ENCODE data around the gene CDC7. TPM values are rescaled to one million over a fixed set of nuclear protein-coding genes. Genes with fewer than 3 reads are reported as not detected.
A peak's percentile ranks its signal among the peaks of the same experiment; 100 is the strongest.

The CDC7 gene
- total RNA-seq, 4 donors from 2014 or later = 1.6 to 2.6 (median 2.2) TPM

DNA sequence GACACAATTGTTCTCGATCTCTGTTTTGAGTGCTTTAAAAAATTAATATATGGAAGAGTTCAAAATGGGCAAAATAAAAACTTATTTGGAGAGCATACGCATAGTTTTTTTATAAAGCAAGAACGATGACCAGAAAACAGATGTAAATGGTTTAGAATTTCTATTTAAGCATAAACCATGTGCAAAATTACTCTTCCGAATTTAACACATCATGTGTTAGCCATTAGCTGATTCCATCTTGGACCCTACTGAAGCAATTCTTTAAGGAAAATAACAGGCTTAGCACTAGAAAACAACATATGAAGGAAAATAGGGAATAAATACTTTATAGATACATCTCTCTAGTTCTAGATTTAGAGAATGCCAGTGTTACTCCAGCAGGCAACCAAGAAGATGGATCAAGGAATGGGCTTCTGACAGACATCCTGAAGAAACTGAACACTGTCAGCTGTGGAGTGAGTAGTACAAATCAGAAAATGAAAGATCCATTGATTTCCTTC is 26.7 kb downstream of the CDC7 start:
- H3K9me3 ChIP-seq = no peaks in the 10 kb centered on the region
- peaks cover 0 to 6% of the 10 kb centered on the region in 2 donors for H3K4me1 ChIP-seq
- 85 to 92% methylated on average over 4 of the region's 4 CpGs for WGBS, 2 donors
- no peaks in the 10 kb centered on the region for H3K27me3 ChIP-seq
- H3K4me3 ChIP-seq (replicated peaks in 1 of 3) = no peak overlapping the region
- no peak for DNase-seq
- H3K36me3 ChIP-seq = no peaks in the 10 kb centered on the region
- intact Hi-C loops (cut with DNase I) = no loop called here
- no peak overlapping the region for H3K27ac ChIP-seq
- TF ChIP-seq POLR2A (IDR thresholded peaks at IDR 0.05) = no peak
- TF ChIP-seq, protein P1, sequence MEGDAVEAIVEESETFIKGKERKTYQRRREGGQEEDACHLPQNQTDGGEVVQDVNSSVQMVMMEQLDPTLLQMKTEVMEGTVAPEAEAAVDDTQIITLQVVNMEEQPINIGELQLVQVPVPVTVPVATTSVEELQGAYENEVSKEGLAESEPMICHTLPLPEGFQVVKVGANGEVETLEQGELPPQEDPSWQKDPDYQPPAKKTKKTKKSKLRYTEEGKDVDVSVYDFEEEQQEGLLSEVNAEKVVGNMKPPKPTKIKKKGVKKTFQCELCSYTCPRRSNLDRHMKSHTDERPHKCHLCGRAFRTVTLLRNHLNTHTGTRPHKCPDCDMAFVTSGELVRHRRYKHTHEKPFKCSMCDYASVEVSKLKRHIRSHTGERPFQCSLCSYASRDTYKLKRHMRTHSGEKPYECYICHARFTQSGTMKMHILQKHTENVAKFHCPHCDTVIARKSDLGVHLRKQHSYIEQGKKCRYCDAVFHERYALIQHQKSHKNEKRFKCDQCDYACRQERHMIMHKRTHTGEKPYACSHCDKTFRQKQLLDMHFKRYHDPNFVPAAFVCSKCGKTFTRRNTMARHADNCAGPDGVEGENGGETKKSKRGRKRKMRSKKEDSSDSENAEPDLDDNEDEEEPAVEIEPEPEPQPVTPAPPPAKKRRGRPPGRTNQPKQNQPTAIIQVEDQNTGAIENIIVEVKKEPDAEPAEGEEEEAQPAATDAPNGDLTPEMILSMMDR (IDR thresholded peaks at IDR 0.05) = no peak

DNA sequence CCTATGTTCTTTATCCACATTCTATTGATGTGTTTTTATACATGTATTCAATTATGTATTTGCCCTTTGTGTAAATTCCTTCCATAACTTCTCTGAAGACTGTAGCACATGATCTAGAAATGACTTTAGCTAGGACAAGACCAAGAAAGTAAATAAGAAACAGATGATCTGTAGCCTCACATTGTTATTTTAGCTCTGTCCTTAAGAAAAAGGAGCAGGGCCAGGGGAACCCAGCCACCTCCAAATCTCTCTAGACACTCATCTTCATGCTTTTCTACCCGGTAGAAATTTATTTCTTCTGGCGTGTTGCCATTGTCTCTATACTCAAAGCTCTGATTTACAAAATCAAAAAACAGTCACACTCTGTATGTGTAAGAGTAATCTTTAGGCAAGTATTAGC is 27.1 kb downstream of the CDC7 start:
- 46 to 47% methylated on average over 2 of the region's 2 CpGs for WGBS, 2 donors
- Histone ChIP-seq H3K9me3 (no peaks in the 10 kb centered on the region), H3K36me3 (no peaks in the 10 kb centered on the region), H3K27me3 (no peaks in the 10 kb centered on the region), H3K27ac (no peak overlapping the region), H3K4me1 (peaks cover 0 to 6% of the 10 kb centered on the region in 2 donors), H3K4me3 (replicated peaks in 1 of 3) (no peak overlapping the region)
- intact Hi-C loops (cut with DNase I) = no loop called here
- DNase-seq = no peak
- no peak for TF ChIP-seq POLR2A (IDR thresholded peaks at IDR 0.05)
- TF ChIP-seq, protein P1 (IDR thresholded peaks at IDR 0.05) = no peak

DNA sequence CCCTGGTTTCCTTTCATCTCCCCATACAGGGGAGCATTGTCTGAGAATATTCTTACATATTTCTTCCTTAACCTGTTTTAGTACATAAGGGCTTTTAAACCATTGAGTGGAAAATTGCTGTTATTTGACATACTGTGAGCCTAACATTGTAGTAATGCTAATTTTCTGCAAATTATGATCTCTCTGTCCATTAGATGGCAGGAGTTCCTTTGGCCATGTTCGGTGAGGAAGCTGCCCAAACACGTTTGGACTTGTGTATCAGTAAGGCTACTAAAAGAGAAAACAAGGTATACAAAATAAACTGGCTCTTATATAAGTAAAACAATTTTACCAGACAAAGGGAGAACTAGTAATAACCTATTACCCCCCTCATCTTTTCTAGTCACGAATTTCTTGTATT is 29.2 kb downstream of the CDC7 start:
- Histone ChIP-seq H3K36me3 (no peaks in the 10 kb centered on the region), H3K4me1 (peaks cover 0 to 6% of the 10 kb centered on the region in 2 donors), H3K9me3 (no peaks in the 10 kb centered on the region), H3K4me3 (replicated peaks in 1 of 3) (no peak overlapping the region), H3K27me3 (no peaks in the 10 kb centered on the region), H3K27ac (no peak overlapping the region)
- intact Hi-C loops (cut with DNase I) = no loop called here
- TF ChIP-seq, protein P1 (IDR thresholded peaks at IDR 0.05) = peak in 2 of 6 experiments; percentile 21 to 28
- no peak for TF ChIP-seq POLR2A (IDR thresholded peaks at IDR 0.05)
- peak in 1 of 2 donors; percentile 12 for DNase-seq
- 72 to 84% methylated on average over 3 of the region's 3 CpGs for WGBS, 2 donors

DNA sequence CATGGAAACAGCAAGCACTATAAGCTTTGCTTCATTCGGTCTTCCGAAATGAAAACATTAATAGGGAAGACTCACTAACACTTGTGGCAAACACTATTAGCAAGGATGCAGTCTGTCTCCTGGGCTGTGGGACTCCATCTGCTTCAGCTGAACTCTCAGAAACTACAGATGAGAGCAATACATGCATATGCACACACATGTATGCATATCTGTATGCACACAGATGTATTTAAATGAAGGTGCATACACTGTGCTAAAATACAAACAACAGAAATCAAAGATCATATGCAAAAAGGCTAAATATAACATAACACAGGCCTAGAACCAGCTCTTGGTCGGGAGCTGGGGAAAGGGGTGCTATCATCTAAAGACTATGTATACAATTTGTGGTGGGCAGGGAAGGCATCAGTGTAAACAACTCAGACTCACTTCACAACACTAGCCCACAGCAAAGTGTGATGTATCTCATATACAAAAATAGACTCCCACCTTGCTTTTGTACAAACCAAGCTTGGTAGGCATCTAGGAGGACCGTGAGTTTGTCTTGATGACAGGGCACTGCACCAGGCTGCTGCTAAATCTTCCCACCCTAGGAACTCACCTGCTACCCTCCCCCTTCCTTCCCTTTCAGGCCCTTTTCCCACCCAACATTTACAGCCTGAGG is 32.8 kb downstream of the CDC7 start:
- WGBS, 2 donors = 94 to 97% methylated on average over 4 of the region's 4 CpGs
- intact Hi-C loops (cut with DNase I) = no loop called here
- no peak overlapping the region for H3K4me3 ChIP-seq (replicated peaks in 1 of 3)
- no peaks in the 10 kb centered on the region for H3K27me3 ChIP-seq
- TF ChIP-seq, protein P1 (IDR thresholded peaks at IDR 0.05) = no peak
- TF ChIP-seq POLR2A (IDR thresholded peaks at IDR 0.05) = no peak
- no peak overlapping the region for H3K27ac ChIP-seq
- DNase-seq = no peak
- no peaks in the 10 kb centered on the region for H3K36me3 ChIP-seq
- no peaks in the 10 kb centered on the region for H3K4me1 ChIP-seq
- H3K9me3 ChIP-seq = no peaks in the 10 kb centered on the region

DNA sequence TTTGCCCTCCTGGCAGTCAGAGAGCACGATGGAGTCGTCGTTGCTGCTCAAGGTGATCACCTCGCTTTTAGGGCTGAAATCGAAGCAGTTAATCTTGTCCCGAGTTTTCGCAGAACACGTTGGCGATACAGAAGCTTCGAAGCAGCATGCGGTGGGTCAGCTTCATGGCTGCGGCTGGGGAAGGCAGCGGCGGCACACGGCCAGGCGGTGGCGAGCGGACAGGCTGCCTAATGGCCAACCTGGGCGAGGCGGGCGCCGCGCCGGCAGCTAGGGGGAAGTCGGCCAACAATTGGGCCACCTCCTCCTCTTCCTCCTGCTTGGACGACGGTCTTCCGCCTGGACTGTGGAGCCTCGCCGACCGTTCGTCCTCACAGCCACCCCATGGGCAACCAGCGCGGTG is 34.8 kb downstream of the CDC7 start:
- no peak overlapping the region for H3K27ac ChIP-seq
- no peaks in the 10 kb centered on the region for H3K4me1 ChIP-seq
- TF ChIP-seq, protein P1 (IDR thresholded peaks at IDR 0.05) = no peak
- TF ChIP-seq POLR2A (IDR thresholded peaks at IDR 0.05) = no peak
- H3K4me3 ChIP-seq (replicated peaks in 1 of 3) = no peak overlapping the region
- no peaks in the 10 kb centered on the region for H3K9me3 ChIP-seq
- no peaks in the 10 kb centered on the region for H3K36me3 ChIP-seq
- intact Hi-C loops (cut with DNase I) = no loop called here
- DNase-seq = no peak
- 96 to 98% methylated on average over 32 to 34 of the region's 34 CpGs for WGBS, 2 donors
- no peaks in the 10 kb centered on the region for H3K27me3 ChIP-seq
